ENCODE results near the gene GNB5. TPM values are rescaled to one million over a fixed set of nuclear protein-coding genes. Genes with fewer than 3 reads are reported as not detected.

Gene GNB5
- total RNA-seq, 1 donor from 2014 or later, result 25.6 TPM

DNA sequence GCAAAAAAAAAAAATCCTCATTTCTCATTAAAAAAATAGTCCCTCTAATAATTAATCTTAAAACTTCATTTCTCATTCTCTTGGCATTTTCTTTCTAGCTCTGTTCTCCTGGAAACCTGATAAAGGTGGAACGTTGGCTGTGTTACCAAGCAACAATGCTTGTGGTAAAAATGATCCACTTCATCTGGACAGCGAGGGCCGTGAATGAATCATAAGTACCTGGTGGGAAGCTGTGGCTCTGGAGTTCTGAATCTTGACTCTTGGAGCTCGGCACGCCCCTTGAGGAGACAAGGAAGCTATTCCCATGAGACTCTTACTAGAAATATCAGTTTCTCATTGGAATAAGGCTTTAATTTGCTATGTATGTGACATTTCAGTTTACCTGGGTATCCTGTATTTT, 111.2 kb downstream of the GNB5 start:
- Mint-ChIP-seq H3K4me3 (ENCODE audit: unreplicated experiment) (no peak overlapping the region), H3K27ac (ENCODE audit: unreplicated experiment) (no peak overlapping the region), H3K27me3 (ENCODE audit: low read depth, unreplicated experiment) (no peaks in the 10 kb centered on the region), H3K36me3 (ENCODE audit: low read depth, unreplicated experiment) (no peaks in the 10 kb centered on the region), H3K4me1 (ENCODE audit: low read depth, unreplicated experiment) (peaks cover 32% of the 10 kb centered on the region), H3K9me3 (ENCODE audit: unreplicated experiment) (no peaks in the 10 kb centered on the region)
- Histone ChIP-seq H3K4me1 (ENCODE audit: insufficient read depth, low read length) (peaks cover 11% of the 10 kb centered on the region), H3K4me2 (ENCODE audit: low read length) (no peak overlapping the region), H3K36me3 (ENCODE audit: insufficient read depth, low read length) (no peaks in the 10 kb centered on the region), H3K79me2 (ENCODE audit: insufficient read depth, low read length) (no peaks in the 10 kb centered on the region), H3K9me3 (ENCODE audit: insufficient read depth, low read depth, low read length) (no peaks in the 10 kb centered on the region), H3K4me3 (ENCODE audit: insufficient read depth, low read depth, low read length) (no peak overlapping the region), H3K27ac (ENCODE audit: low read depth, low read length) (no peak overlapping the region), H3K9ac (ENCODE audit: low read length) (no peak overlapping the region), H4K20me1 (ENCODE audit: insufficient read depth, low read length) (no peaks in the 10 kb centered on the region), H2AFZ (ENCODE audit: low read depth, low read length) (no peak overlapping the region), H3K27me3 (ENCODE audit: insufficient read depth, low read length) (no peaks in the 10 kb centered on the region)
- TF ChIP-seq EZH2 (IDR thresholded peaks at IDR 0.05; ENCODE audit: insufficient read depth, low read length), result no peak
- TF ChIP-seq, protein P1, sequence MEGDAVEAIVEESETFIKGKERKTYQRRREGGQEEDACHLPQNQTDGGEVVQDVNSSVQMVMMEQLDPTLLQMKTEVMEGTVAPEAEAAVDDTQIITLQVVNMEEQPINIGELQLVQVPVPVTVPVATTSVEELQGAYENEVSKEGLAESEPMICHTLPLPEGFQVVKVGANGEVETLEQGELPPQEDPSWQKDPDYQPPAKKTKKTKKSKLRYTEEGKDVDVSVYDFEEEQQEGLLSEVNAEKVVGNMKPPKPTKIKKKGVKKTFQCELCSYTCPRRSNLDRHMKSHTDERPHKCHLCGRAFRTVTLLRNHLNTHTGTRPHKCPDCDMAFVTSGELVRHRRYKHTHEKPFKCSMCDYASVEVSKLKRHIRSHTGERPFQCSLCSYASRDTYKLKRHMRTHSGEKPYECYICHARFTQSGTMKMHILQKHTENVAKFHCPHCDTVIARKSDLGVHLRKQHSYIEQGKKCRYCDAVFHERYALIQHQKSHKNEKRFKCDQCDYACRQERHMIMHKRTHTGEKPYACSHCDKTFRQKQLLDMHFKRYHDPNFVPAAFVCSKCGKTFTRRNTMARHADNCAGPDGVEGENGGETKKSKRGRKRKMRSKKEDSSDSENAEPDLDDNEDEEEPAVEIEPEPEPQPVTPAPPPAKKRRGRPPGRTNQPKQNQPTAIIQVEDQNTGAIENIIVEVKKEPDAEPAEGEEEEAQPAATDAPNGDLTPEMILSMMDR (IDR thresholded peaks at IDR 0.05; ENCODE audit: insufficient read depth, low read depth, low read length), result no peak
- peak; percentile 76 for DNase-seq (ENCODE audit: low read depth)
- no peak for FAIRE-seq

DNA sequence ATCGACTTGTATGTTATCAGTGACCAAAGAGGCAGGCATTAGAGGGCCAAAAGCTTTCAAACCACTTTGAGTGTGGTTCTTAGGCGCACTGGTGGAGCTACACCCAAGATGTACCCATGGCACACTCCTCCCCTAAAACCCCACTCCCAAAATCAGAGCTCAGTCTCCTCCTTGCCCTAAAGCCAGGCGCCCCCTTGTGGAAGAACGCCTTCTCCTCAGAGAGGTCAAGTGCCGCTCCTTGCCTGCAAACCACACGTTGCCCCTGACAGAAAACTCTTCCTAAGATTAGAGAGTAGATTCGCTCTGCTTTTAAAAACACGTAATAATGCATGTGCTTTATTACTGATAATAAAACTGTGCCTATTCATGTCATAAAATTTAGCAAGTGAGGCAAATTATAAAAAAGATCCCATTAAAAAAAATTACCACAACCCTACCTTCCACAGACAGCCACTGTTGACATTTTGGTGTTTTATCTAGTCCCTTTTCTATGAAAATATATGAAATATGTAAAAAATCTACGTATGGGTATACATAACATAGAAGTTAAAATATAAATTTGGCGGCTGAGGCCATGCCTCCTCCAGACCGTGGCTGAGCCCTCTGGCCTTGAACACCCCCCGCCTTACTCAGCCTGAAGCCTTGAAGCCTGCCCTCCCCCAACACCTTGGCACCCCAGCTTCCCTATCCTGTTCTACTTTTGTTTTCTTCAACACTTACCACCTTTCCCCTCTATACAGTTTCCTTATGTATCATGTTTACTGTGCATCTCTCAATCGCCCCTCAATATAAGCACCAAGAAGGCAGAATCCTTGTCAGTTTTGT, 112.1 kb downstream of the GNB5 start:
- TF ChIP-seq EZH2 (IDR thresholded peaks at IDR 0.05; ENCODE audit: insufficient read depth, low read length), result no peak
- TF ChIP-seq, protein P1 (IDR thresholded peaks at IDR 0.05; ENCODE audit: insufficient read depth, low read depth, low read length), result peak; percentile 71

More for the DNA sequence above, 112.1 kb downstream of the GNB5 start:
- Histone ChIP-seq H3K9me3 (ENCODE audit: insufficient read depth, low read depth, low read length) (no peaks in the 10 kb centered on the region), H3K27me3 (ENCODE audit: insufficient read depth, low read length) (no peaks in the 10 kb centered on the region), H3K9ac (ENCODE audit: low read length) (no peak overlapping the region), H3K4me3 (ENCODE audit: insufficient read depth, low read depth, low read length) (no peak overlapping the region), H3K27ac (ENCODE audit: low read depth, low read length) (no peak overlapping the region), H3K79me2 (ENCODE audit: insufficient read depth, low read length) (no peaks in the 10 kb centered on the region), H3K4me2 (ENCODE audit: low read length) (no peak overlapping the region), H2AFZ (ENCODE audit: low read depth, low read length) (no peak overlapping the region), H4K20me1 (ENCODE audit: insufficient read depth, low read length) (no peaks in the 10 kb centered on the region), H3K36me3 (ENCODE audit: insufficient read depth, low read length) (no peaks in the 10 kb centered on the region), H3K4me1 (ENCODE audit: insufficient read depth, low read length) (peaks cover 11% of the 10 kb centered on the region)
- no peaks in the 10 kb centered on the region for H3K27me3 Mint-ChIP-seq (ENCODE audit: low read depth, unreplicated experiment)
- H3K27ac Mint-ChIP-seq (ENCODE audit: unreplicated experiment), result no peak overlapping the region
- no peak overlapping the region for H3K4me3 Mint-ChIP-seq (ENCODE audit: unreplicated experiment)
- peaks cover 32% of the 10 kb centered on the region for H3K4me1 Mint-ChIP-seq (ENCODE audit: low read depth, unreplicated experiment)
- H3K36me3 Mint-ChIP-seq (ENCODE audit: low read depth, unreplicated experiment), result no peaks in the 10 kb centered on the region
- DNase-seq (ENCODE audit: low read depth), result no peak
- FAIRE-seq, result no peak
- H3K9me3 Mint-ChIP-seq (ENCODE audit: unreplicated experiment), result no peaks in the 10 kb centered on the region
